Gastrocnemius medialis (tissue), 4 donors: ENCODE results near the gene ZBTB7C. TPM values are rescaled to one million over a fixed set of nuclear protein-coding genes. Genes with fewer than 3 reads are reported as not detected.

Experiments
- ATAC-seq, 2 donors: fragments of 150-250 bp; one replicate each; pipeline ENCODE4 v1.9.1; 2016
- DNase-seq, 2 donors: peaks; one replicate each; pipeline ENCODE4 v3.0.0-alpha.2; 2019
- H3K27ac ChIP-seq, 4 donors: fragments of 200-600 bp; sonication (generic); 1 replicate in 1 of 4; 2 replicates in 3 of 4; pipeline ENCODE4 v1.5.1; 2016 to 2018; ENCODE audit warnings: mild to moderate bottlenecking in 2 of 4, moderate library complexity in 1 of 4
- H3K27me3 ChIP-seq, 3 donors: fragments of 200-600 bp; sonication (generic) in 2 of 3; 1 replicate in 1 of 3; 2 replicates in 2 of 3; pipeline versions ENCODE4 v1.5.1 to v1.6.0; 2016 to 2019; ENCODE audit warnings: mild to moderate bottlenecking in 1 of 3, moderate library complexity in 1 of 3
- H3K36me3 ChIP-seq, 2 donors: fragments of 200-600 bp; sonication (generic) in 1 of 2; one replicate each; pipeline ENCODE4 v1.5.1; 2017 to 2018
- H3K4me1 ChIP-seq, 2 donors: fragments of 200-600 bp; sonication (generic) in 1 of 2; one replicate each; pipeline ENCODE4 v1.5.1; 2016 to 2017; ENCODE audit warnings: mild to moderate bottlenecking in 2 of 2
- H3K4me3 ChIP-seq, 4 donors: fragments of 200-600 bp; sonication (generic) in 3 of 4; 1 replicate in 1 of 4; 2 replicates in 3 of 4; pipeline ENCODE4 v1.5.1; 2016 to 2019; ENCODE audit warnings: mild to moderate bottlenecking in 2 of 4
- H3K9me3 ChIP-seq, 3 donors: fragments of 200-600 bp; sonication (generic) in 2 of 3; 1 replicate in 1 of 3; 2 replicates in 2 of 3; pipeline ENCODE4 v1.5.1; 2016 to 2019
- POLR2A ChIP-seq, 2 donors: fragments of 450-650 bp; IDR thresholded peaks; one replicate each; pipeline ENCODE4 v1.6.1; 2017; ENCODE audit warnings: antibody characterized with exemption in 2 of 2, mild to moderate bottlenecking in 2 of 2, moderate library complexity in 2 of 2
- in situ Hi-C, 4 donors: fragments of 200-750 bp; cut with MboI; loops; one replicate each; pipeline versions ENCODE4 v1.15.0 to v1.8.0; 2017; ENCODE audit warnings: low sequenced_read_pairs in 4 of 4
- intact Hi-C: fragments of 100-400 bp; cut with DNase I; formaldehyde crosslinking; loops from one replicate; pipeline ENCODE4 v1.15.1; 2023; ENCODE audit warnings: low total_unique reads
- total RNA-seq, 4 donors: library from RNA; depleted of rRNA; stranded (reverse); fragments of >200 nt; gene quantifications; one replicate each; pipeline versions ENCODE4 v1.1.0 to v1.2.3, GENCODE V29; 2016
- TF ChIP-seq, protein P1 (sequence below), 5 experiments: fragments of 450-650 bp in 3 of 5; fragments of 200-600 bp in 2 of 5; sonication (generic) in 2 of 5; IDR thresholded peaks in 4 of 5; conservative IDR thresholded peaks in 1 of 5; 1 replicate in 4 of 5; 2 replicates in 1 of 5; pipeline ENCODE4 v1.5.1; 2016 to 2019; ENCODE audit warnings: antibody characterized with exemption in 5 of 5, mild to moderate bottlenecking in 3 of 5, moderate library complexity in 3 of 5

Gene ZBTB7C
- total RNA-seq, 4 donors from 2014 or later = 0.53 to 12.3 (median 1.1) TPM

DNA sequence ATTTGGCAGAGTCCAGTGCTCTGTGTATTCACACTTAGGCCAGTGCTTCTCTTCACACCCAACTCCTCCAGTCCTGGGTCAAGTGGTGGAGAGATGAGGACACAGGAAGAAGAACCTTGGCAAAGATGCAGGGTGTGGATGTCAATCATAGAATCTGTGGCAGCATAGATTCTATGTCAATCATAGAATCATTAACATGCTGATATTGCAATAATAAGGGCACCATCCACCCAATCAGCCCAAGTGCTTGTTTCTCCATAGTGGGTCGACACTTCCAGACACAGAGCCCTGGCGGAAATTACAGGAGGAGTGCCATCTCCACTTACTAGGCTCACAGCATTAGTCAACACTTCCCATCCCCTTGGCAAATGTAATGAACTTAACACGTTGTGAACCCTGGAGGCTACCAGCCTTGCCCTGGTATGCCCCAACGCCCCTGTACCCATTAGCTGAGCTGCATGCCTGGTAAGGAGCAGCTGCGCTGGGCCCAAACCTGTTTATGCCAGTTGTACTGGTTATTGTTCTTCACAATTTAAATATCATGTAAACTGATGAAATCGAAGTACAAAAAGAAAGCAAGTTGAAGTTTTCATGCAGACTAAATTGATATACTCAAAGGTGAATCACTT is 317.2 kb downstream of the ZBTB7C start:
- no peak for ATAC-seq
- H3K36me3 ChIP-seq = no peaks in the 10 kb centered on the region

DNA sequence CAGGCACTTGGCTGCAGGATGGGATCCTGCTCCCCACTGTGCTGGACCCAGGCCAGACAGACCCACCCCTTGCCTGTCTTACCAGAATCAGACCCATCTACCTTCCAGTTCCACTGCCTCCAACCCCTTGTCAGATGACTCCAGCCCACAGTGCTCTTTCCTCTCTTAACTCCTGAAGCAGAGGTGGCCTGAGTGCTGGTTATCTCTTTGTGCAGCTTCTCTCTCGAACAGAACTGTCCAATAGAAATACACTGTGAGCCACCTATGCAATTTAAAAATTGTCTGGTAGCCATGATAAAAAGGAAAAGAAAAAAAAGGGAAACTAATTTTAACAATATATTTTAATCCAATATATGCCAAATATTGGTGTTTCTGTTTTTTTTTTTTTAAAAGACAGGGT is 318.5 kb downstream of the ZBTB7C start:
- ATAC-seq (no peak), DNase-seq (no peak)
- in situ Hi-C loops (no loop called here), intact Hi-C loops (no loop called here)
- TF ChIP-seq, protein P1, sequence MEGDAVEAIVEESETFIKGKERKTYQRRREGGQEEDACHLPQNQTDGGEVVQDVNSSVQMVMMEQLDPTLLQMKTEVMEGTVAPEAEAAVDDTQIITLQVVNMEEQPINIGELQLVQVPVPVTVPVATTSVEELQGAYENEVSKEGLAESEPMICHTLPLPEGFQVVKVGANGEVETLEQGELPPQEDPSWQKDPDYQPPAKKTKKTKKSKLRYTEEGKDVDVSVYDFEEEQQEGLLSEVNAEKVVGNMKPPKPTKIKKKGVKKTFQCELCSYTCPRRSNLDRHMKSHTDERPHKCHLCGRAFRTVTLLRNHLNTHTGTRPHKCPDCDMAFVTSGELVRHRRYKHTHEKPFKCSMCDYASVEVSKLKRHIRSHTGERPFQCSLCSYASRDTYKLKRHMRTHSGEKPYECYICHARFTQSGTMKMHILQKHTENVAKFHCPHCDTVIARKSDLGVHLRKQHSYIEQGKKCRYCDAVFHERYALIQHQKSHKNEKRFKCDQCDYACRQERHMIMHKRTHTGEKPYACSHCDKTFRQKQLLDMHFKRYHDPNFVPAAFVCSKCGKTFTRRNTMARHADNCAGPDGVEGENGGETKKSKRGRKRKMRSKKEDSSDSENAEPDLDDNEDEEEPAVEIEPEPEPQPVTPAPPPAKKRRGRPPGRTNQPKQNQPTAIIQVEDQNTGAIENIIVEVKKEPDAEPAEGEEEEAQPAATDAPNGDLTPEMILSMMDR (IDR thresholded peaks at IDR 0.05 in 4 of 5, conservative IDR thresholded peaks at IDR 0.05 in 1 of 5) = no peak
- TF ChIP-seq POLR2A (IDR thresholded peaks at IDR 0.05) = no peak
- H3K27ac ChIP-seq = no peak overlapping the region
- H3K4me3 ChIP-seq = no peak overlapping the region
- no peaks in the 10 kb centered on the region for H3K9me3 ChIP-seq
- no peaks in the 10 kb centered on the region for H3K4me1 ChIP-seq
- H3K36me3 ChIP-seq = no peaks in the 10 kb centered on the region
- no peaks in the 10 kb centered on the region for H3K27me3 ChIP-seq

More for the DNA sequence above, 317.2 kb downstream of the ZBTB7C start:
- DNase-seq = no peak
- Histone ChIP-seq H3K27me3 (no peaks in the 10 kb centered on the region), H3K4me1 (no peaks in the 10 kb centered on the region), H3K9me3 (no peaks in the 10 kb centered on the region), H3K27ac (no peak overlapping the region), H3K4me3 (no peak overlapping the region)
- intact Hi-C loops = no loop called here
- TF ChIP-seq, protein P1 (IDR thresholded peaks at IDR 0.05 in 4 of 5, conservative IDR thresholded peaks at IDR 0.05 in 1 of 5) = no peak
- TF ChIP-seq POLR2A (IDR thresholded peaks at IDR 0.05) = no peak
- in situ Hi-C loops = no loop called here

DNA sequence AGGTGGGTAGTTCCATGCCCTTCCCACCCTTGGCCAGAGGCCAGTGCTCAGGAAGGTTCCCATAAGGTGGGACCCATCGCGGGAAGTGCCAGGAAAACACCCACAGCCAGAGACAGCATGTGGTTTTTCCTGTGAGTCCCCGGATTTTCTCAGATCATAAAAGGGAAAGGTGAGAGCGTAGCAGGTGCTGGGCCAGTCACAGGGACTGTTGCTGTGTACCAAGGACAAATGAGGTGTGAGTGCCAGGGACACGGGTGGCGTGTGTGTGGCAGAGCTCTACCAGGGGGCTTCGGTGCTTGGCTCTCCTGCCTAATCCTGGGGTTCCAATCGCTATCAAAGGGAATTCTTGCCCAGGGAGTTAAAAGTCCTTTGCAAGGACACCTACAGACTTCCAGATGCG is 319.2 kb downstream of the ZBTB7C start:
- no peak overlapping the region for H3K27ac ChIP-seq
- ATAC-seq (no peak), DNase-seq (no peak)
- H3K27me3 ChIP-seq = no peaks in the 10 kb centered on the region
- no peaks in the 10 kb centered on the region for H3K4me1 ChIP-seq
- H3K36me3 ChIP-seq = no peaks in the 10 kb centered on the region
- intact Hi-C loops (no loop called here), in situ Hi-C loops (no loop called here)
- H3K4me3 ChIP-seq = no peak overlapping the region
- no peaks in the 10 kb centered on the region for H3K9me3 ChIP-seq
- TF ChIP-seq POLR2A (IDR thresholded peaks at IDR 0.05) = no peak

DNA sequence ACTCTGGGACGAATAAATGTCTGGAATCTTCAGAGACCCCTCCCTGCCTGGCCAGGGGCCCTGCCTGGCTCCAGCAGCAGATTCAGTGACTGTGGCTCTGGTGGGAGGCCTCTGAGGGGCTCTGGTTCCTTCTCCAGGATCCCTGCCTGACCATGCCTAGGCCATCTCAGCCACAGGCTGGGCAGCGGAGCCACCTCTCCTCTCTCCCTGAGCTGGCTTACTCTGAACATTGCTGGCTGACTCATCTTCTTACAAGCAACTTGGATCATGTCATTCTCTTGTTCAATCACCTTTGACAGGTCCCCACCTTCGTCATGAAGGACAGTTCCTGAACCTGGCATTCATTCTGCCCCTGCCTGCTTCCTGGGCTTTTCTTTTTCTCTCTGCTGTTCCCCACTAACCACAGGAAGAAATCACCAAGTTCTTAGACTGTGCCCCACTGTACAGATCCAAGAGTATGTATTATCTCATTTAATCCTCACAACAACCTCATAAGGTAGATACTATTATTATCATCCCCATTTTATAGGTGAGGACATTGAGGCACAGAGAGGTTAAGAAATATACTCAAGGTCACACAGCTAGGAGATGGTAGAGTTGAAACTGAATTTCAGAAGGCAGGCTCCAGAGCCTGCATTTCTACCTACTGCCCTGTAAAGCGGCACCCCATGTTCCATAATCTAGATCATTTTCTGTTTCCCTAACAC is 323.2 kb downstream of the ZBTB7C start:
- H3K4me3 ChIP-seq = no peak overlapping the region
- no peaks in the 10 kb centered on the region for H3K9me3 ChIP-seq
- TF ChIP-seq POLR2A (IDR thresholded peaks at IDR 0.05) = no peak
- TF ChIP-seq, protein P1 (IDR thresholded peaks at IDR 0.05 in 4 of 5, conservative IDR thresholded peaks at IDR 0.05 in 1 of 5) = no peak
- no peaks in the 10 kb centered on the region for H3K27me3 ChIP-seq
- no peak overlapping the region for H3K27ac ChIP-seq
- in situ Hi-C loops (no loop called here), intact Hi-C loops (no loop called here)
- ATAC-seq (no peak), DNase-seq (no peak)
- H3K4me1 ChIP-seq = no peaks in the 10 kb centered on the region
- H3K36me3 ChIP-seq = no peaks in the 10 kb centered on the region

DNA sequence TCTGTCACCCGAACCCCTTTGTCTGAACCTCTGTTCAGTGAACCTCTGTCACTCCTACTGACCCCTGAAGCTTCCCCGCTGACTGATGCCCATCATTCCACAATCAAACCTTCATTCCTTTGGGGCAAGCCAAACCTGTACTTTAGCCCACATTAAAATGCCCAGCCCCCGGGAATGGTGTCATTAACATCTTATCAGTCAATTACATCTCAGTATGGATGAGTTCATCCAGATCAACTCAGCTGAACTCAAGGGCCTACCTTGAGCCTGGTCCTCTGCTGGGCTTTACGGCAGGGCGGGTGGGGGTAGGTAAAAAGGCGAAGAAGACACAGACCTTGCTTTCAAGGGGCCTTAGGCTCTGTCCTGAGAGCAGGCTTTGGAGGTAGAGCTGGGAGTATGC is 324.3 kb downstream of the ZBTB7C start:
- H3K27ac ChIP-seq = no peak overlapping the region
- DNase-seq (no peak), ATAC-seq (no peak)
- TF ChIP-seq, protein P1 (IDR thresholded peaks at IDR 0.05 in 4 of 5, conservative IDR thresholded peaks at IDR 0.05 in 1 of 5) = no peak
- no peak for TF ChIP-seq POLR2A (IDR thresholded peaks at IDR 0.05)
- in situ Hi-C loops = no loop called here
- no peaks in the 10 kb centered on the region for H3K9me3 ChIP-seq
- no peaks in the 10 kb centered on the region for H3K36me3 ChIP-seq
- H3K27me3 ChIP-seq = no peaks in the 10 kb centered on the region
- intact Hi-C loops = no loop called here
- no peak overlapping the region for H3K4me3 ChIP-seq
- H3K4me1 ChIP-seq = no peaks in the 10 kb centered on the region
